NCI-H146 treated with DMSO at 0.1 percent for 48 hours (cell line): Measurements from ENCODE around the gene KATNIP.

ENCODE experiments used
- DNase-seq: peaks from one replicate; lab custom pipeline; 2025; ENCODE audit not compliant: unreplicated experiment; lab: John Stamatoyannopoulos, UW

KATNIP gene

DNA sequence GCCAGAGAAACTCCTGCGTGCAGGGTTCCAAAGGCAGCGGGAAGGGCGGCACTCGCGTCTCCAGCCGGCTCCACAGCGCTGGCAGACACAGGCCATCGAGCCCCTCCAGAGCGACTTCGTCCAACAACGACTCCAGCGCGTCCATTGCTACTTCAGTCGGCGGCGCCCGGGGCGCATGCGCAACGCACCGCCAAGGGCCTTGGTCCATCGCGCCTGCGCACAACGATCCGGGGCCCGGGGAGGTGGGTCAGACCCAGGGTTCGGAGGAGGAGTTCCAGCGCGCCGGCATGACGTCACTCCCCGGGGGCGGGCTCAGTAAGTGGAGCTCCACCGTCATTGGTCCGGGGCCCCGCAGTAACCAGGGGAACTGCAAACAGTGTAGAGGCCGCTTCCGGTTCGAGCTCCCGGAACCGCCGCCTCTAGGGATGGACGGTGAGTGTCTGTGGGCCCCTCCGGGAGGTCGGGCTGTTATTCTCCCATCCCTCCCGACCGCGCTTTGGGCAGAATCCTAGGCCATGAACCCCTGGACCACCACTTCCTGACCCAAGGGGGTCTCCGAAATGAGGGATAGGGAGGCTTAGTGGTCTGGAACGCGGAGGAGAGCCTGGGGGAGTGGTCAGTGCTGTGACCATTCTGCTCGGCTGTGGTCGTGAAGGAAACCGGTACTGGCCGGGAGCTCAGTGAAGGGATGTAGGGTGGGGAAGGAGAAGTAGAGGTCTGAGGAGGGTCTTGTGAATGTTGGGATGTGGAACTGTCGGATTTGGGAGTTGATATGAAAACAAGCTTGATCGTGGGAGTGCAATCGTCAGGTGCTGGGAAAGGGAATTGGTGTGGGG is at the start of gene KATNIP, which contains the start of gene GTF3C1:
KATNIP (plus strand) TSS at position 399 of the 836 bp plus-strand sequence; CDS start at position 426, 27 bp downstream.
GTF3C1 (minus strand) TSS at position 168 of the 836 bp plus-strand sequence; CDS start at position 145, 23 bp downstream.
- peak; percentile 97 for DNase-seq

DNA sequence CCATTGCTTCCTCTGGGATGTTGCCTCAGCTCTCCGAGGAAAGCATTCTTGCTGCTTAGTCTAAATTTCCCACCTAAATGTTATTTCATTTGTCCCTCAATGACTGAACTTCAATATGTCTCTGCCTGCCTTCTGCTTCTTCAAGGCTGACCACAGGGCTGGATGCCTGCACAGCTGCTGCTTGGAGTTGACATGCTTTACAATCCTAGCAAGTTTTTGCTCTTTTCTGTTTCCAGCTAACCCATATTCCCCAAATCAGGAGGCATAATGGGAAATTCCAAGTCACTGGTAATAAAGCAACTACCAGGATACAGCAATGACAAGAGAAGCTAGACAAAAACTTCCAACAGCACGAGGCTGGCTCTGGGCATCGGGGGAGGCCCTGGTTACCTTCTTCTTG is 49.1 kb upstream of the KATNIP start:
- DNase-seq: no peak

DNA sequence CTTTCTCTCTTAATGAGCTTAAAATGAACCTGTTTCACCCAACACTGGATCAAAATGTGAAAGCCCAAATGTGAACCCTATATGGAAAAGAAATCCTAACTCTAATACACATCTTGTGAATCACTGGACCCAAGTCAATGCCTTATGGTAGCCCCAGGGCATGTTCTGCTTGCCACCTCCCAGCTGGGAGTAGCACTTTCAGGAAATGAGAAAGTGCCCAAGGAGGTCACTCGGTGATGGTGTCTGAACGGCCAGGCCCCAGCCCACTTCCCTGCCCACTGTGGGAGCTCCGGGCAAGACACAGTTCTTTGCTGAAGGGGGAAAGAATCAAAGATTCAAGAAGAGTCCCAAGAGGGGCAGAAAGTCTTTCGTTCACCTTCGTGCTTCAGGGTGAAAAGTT is 46.3 kb upstream of the KATNIP start:
- no peak for DNase-seq

DNA sequence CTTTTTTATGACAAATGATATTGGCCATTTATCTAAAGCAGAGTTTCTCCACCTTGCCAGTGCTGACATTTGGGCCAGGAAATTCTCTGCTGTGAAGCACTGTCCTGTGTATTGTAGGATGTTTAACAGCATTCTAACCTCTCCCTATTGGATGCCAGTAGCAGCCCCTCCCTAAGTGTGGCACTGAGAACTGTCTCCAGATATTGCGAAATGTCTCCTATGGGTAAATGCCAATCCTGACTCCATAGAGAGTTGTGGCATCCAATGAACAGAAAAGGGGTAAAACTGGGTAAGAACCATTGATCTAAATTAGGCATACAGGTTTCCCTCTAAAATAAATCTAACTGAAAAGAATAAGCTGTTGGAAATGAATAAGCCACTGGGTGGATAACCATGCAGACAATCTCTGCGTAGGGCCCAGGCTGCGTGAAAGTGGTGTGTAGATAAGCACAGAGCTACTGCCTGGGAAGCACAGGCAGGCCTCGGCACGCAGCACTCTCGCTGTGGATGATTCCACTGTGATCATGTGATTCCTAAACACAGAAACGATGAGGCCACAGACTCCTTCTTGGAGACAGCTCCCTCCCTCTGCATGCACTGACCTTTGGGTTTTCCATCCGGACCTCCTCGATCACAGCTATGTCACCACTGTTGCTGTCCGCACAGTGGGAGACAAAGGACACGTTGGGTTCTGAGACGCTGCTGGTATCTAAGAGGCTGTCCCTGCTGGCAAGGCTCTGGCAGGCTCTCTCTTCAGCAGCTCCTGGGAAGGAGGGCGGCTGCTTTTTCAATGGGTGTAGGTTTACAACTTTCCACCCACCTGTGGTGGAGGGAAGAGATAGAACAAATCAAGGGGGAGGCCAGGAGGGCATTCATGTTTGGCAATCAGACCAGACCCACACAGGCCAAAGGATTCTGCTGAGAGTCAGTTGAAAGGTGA is 44.4 kb upstream of the KATNIP start:
- DNase-seq: no peak

DNA sequence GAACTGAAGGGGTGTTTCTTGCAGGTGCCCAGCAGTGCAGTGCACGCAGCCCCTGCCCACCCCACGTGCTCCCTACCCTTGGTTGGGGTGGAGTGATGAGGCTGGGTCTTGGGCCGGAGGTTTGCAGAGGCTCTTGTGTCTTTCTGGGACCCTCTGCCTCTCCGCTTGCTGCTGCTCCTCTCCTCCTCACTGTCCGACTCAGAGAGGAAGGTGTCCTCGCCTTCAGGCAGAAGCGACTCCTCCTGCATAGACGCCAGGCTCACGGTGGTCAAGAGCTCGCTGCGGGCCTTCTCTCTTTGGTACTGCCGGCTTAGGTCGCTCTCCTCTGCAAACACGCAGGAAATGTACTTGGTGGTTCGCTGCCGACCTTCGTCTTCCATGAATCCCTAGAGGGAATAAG is 43.2 kb upstream of the KATNIP start:
- no peak for DNase-seq

DNA sequence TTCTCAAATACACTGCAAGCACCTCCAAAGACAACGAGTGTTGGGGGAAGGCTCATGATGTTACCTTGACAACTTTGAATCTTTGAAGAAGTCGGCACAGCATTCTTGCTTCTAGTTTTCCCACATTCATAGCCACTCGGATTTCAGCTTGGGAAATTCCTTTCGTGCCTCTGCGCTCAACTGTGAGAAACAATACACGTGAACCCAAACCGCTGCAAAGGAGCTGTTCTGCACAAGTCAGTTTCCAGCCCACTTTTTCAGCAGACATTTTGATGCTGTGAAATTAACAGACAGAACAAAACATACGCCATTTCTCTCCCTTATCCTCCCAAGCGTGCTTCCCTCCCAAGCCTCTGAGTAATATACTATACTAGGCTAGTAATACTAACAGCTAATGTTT is 41.5 kb upstream of the KATNIP start:
- DNase-seq: no peak

DNA sequence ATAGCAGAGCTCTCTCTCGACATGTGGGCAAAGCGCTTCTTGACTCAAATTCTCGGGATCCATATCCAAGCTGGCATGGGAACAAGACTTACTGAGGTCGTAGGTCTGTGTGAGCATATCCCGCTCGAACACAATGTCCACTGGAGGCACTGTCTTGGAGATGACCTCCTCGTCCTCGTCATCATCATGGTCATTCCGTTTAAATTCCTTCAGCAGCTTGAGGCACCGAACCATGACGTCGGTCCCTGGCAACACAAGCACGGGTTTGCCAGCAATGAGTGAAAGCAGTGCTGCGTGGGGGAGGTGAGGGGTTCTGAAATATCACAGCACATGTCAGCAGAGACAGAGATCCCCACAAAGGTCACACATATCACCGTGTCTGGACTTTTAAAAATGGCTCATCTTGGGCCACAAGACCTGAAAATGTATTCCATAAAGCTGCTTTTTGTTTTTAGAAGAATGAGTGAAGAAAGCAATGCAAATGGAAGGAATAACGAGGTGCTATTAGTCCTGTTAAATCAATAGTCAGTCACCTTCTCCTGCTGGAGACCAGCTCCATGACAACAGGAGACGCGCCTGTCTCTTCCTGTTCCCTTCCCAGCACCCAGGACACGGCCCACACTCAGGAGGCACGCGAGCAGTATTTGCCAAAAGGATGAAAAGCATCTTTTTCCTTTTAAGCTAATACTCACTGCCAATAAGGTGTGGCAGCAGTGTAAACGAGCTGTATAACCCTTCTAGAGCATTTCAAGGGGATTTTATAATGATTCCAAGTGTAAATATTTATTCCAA is 38.1 kb upstream of the KATNIP start:
- no peak for DNase-seq

DNA sequence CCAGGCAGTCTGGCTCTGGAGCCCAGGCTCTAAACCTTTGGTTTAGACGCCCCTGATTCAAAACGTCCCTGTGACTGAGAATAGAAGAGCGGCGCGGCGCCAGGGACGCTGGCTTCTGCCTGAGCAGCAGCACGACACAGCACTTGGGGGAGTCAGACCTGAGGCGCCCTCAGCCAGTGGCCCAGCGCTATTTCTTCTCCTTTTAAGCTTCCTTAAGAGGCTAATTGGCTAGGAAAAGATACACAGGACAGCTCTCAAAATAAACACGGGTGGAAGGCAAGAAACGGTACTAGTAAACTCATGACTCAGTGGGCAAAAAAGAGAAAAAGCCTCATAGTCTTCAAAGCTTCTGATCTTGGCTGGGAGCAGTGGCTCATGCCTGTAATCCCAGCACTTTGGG is 35.1 kb upstream of the KATNIP start:
- DNase-seq: no peak

DNA sequence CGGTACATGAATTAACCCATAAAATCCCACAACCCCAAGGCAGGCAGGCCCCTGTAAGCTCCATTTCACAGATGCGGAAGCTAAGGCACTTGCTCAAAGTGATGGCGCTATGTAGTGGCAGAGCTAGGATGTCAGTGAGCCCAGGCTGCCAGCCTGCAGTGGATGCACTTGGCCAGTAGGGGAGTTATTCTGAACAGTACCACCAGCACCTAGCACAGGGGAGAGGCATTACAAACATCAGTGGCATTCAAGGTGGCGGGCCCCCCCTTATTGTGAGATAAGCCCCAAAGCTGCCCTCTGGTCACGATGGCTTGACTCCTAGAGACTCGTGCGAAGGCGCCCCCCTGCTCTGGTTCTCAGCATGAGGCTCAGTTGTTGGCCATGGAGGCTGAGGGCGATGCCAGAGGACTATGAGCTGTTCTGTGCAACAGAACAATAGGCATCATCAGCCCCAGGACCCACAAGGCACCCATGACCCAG is 34.0 kb upstream of the KATNIP start:
- DNase-seq: no peak

DNA sequence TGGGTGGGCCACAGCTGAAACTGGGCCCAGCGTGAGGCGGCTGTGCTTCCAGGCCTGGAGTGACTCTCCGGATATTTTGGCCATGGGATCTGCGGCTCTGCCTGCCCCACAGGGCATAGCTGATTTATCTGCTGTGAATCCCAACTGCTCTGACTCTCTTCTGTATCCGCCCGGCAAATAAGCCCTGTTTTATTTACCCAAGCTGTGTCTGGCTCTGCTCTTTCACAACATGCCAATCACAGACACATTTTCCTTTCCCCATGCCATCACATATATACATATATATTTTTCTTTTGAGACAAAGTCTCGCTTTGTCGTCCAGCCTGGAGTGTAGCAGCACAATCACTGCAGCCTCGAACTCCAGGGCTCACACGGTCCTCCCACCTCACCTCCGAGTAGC is 33.6 kb upstream of the KATNIP start:
- no peak for DNase-seq

DNA sequence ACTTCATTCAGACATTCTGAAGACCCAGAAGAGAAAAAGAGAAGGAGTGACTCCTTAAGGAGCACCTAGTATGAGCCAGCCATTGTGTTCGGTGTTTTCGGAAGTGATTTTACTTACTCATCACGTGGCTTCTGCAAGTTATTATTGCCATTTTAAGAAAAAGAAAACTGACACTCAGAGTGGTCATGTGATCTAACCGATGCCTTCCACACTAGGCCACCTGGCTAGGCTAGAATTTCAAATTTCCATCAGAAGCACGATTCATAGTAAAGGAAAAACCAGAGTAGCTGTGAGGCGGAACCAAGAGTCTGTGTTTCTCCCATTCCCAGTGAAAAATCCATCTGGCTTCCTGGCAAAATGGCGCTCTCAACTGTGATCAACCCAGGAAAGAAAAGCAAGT is 32.3 kb upstream of the KATNIP start:
- no peak for DNase-seq

DNA sequence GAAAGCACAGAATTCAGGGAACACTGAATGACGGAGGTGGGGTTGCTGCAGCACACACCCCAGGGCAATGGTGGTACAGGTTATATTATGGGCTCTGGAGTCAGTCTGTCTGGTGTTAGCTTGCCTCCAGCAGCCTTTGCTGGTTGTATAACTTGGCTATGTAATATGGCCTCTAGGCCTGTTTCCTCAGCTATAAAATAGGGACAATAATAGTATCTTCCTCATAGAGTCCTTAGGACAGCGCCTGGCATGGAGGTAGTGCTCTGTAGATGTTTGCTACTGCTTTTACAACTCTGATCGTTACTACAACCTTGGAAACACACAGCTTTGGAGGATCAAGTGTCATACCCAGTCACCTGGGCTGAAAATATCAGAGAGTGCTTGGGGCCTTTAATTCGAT is 31.7 kb upstream of the KATNIP start:
- no peak for DNase-seq

DNA sequence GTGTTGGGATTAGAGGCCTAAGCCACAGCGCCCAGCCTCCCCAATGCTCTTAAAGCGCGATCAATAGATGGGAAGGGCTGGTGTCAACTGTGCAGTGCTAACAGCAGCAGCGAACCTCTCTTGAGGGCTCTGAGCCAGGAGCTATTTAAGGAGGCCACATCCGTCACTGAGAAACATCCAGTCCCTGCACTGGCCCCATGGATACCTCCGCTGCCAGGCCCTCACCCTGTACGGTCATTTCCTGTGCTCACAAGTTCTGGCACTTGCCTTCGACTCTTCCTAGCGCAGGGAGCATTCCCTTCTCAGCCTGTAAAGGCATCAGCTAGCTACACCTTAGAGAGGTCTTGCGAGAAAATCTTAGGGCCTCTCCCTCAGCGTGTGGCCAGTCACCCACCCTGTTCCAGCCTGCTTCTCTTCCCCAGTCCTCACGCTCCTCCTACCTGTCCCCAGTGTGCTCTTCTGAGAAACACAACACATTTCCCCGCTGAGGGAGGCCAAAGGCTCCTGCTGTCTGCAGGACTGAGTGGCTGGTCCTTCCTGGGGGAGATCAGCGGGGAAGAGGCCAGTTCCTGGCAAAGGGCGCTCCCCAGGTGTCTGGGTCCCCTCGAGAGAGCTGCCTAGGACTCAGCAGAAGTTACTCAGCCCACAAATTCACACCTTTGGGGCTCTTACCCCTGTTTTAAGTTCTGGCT is 28.8 kb upstream of the KATNIP start:
- no peak for DNase-seq

DNA sequence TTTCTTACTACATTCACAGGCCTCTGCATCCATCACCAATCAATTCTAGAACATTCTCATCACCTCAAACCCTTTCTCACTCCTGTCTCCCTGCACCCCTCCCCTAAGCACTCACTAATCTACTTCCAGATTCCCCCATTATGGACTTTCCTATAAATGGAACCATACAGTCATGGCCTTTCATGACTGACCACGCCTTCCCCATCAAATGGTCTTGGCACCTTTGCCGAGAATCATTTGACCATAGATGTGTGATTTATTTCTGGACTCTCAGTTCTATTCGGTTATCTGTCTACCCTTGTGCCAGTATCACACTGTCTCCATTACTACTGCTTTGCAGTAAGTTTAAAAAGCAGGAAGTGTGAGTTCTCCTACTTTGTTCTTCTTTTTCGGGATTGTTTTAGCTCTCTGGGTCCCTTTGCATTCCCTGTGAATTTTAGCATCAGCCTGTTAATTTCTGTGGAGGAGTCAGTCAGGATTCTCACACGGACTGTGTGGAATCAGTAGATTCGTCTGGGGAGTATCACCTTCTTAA is 27.7 kb upstream of the KATNIP start:
- no peak for DNase-seq

DNA sequence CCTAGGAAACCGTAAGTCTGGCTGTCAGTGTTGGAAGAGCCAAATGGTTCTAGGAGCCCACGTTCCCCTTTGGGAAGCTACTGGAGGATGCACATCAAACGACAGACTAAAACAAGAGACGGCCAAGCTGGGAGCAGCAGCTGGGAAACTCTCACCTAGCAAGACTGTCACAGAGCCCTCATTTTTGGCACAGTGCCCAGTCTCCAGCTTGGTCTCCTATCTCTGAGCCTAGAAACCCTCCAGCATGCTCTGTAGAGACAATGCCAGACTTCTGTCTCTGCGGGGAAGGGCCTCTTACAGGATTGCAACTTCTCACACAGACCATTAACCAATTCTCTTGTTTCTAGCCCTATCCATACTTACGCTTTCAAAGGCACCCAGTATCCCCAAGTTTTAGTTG is 23.8 kb upstream of the KATNIP start:
- no peak for DNase-seq

DNA sequence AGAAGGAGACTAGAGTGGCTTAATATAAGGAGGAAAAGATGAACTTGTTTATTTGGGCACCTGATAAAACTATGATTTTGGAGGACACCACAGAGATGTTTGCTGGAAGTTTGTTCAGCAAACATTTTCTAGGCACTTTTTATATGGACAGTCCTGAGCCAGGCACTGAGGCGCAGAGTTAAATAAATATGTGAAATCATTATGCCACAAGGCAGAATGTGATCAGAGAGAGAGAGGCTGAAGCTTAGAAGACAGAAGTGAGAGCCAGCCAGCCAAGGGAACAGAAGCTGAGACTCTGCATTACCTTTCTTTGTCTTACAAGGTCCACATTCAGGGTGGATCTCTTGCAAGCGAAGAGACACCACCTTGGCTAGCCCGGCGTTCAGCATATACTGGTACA is 21.6 kb upstream of the KATNIP start:
- DNase-seq: no peak

DNA sequence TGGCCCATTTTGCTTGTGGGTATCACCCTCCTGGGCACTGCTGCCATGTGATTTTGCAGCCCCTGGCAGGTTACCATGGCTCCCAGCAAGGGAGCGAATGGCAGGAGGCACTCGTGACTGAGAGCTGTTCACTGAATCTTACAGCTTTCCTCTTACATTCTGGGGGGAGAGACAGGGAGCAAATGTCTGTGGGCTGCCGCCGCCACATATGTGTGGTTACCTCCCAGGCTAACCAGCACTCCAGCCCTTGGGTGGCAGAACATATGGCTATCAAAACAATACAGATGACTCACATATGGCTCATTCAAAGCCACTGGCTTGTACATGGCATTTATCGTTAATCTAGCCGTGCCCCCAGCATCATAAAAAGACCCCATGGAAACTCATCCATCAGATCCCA is 20.0 kb upstream of the KATNIP start:
- no peak for DNase-seq

DNA sequence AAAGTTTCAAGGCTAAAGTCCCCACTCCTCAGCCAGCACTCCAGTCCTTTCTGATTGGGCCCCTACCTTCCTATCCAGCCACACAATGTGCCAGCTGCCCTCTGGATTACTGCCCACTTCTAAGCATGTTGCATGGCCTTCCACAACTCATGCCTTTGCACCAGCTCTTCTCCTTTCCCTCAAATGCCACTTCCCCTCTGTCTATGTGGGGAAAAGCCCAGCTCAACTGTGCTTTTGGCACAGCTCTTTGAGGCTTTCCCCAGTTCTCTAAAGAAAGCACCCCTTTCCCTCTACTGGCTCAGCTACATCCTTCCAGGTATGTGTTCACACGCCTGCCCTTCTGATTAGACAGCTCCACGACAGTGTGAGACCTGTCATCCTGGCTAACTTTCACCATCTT is 18.8 kb upstream of the KATNIP start:
- DNase-seq: no peak

DNA sequence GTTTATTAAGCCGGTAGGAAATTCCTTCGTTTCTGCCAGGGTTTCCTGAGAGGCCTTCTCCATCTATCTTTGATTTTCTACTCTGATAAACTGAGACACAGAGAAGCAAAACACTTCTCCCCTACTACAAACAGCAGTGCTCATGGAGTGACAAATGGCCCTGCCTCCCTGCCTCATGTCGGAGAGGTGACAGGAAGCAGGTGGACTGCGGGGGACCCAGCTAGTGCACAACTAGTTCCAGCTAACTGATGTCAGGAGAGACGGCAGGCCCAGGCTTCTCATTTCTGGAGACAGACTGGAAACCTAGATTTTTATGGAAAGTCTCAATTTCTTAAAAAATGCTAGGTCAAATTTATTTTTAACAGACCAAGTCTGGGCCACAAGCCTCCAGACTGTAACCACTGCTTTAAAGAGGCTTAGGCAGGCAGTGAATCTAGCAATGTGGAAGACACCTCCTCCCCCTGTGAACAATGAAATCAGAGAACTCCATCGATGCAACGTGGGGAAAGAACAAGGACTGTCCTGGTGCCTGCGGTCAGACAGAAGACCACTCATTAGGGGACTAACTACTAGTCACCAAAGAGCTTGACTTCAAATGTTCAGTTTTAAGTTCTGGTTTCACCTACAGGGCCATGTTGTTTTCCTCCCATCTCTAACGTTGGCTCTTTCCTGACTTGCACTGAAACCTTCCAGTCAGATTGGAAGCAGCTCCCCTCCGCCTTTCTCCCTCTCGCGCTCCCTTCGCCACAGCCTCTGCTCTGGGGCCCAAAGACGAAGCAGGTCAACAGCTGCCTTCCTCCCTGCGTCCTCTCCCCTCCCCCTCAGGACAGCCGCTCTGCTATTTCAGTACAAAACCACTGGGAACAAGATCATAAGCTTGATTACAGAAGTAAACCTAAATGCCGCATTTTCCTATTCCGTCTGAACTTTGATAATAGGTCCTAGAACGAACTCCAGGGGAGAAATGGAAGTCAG is 17.8 kb upstream of the KATNIP start:
- no peak for DNase-seq
